CD14-positive monocyte (primary cell): Measurements from ENCODE around the gene IGF2BP2. TPM values are rescaled to one million over a fixed set of nuclear protein-coding genes. Genes with fewer than 3 reads are reported as not detected.

Source experiments
- DNase-seq, 3 donors: peaks; one replicate each; pipeline ENCODE4 v3.0.0-alpha.2; 2011 to 2022
- H2AFZ ChIP-seq: 2 replicates; pipeline ENCODE4 v1.6.0; 2012; ENCODE audit warnings: mild to moderate bottlenecking, low read depth, low read length, inconsistent platforms; ENCODE audit not compliant: insufficient read depth, poor library complexity, severe bottlenecking
- H3K27ac ChIP-seq, 2 donors: 1 replicate in 1 of 2; 2 replicates in 1 of 2; pipeline ENCODE4 v1.5.1; 2012 to 2013; ENCODE audit warnings: low read length in 2 of 2, control low read depth in 1 of 2, inconsistent platforms in 1 of 2, low read depth in 1 of 2, mild to moderate bottlenecking in 1 of 2
- H3K27me3 ChIP-seq, 2 donors: one replicate each; pipeline versions ENCODE4 v1.6.0 to v1.6.1; 2011 to 2013; ENCODE audit warnings: low read length in 2 of 2; ENCODE audit not compliant: control insufficient read depth in 2 of 2, insufficient read depth in 2 of 2
- H3K36me3 ChIP-seq, 2 donors: replicated peaks in 1 of 2; 1 replicate in 1 of 2; 2 replicates in 1 of 2; pipeline versions ENCODE4 v1.5.1 to v1.6.1; 2012 to 2013; ENCODE audit warnings: low read length in 2 of 2, control low read depth in 1 of 2, inconsistent platforms in 1 of 2, mild to moderate bottlenecking in 1 of 2; ENCODE audit not compliant: insufficient read depth in 2 of 2, control insufficient read depth in 1 of 2
- H3K4me1 ChIP-seq, 2 donors: 1 replicate in 1 of 2; 2 replicates in 1 of 2; pipeline versions ENCODE4 v1.5.1 to v1.6.1; 2012 to 2013; ENCODE audit warnings: low read length in 2 of 2, control low read depth in 1 of 2, inconsistent platforms in 1 of 2, mild to moderate bottlenecking in 1 of 2, moderate library complexity in 1 of 2; ENCODE audit not compliant: insufficient read depth in 2 of 2, control insufficient read depth in 1 of 2
- H3K4me2 ChIP-seq: replicated peaks from 2 replicates; pipeline ENCODE3; 2012; ENCODE audit warnings: low read length, moderate library complexity, mild to moderate bottlenecking; ENCODE audit not compliant: poor library complexity, severe bottlenecking; ENCODE audit errors: extremely low read depth
- H3K4me3 ChIP-seq, 3 experiments: fragments of 200-600 bp in 1 of 3; sonication (generic) in 1 of 3; replicated peaks in 1 of 3; 1 replicate in 2 of 3; 2 replicates in 1 of 3; pipeline ENCODE4 v1.5.1; 2011 to 2013; ENCODE audit warnings: low read length in 3 of 3, mild to moderate bottlenecking in 3 of 3, control low read depth in 2 of 3, low read depth in 2 of 3, inconsistent platforms in 1 of 3, moderate library complexity in 1 of 3
- H3K79me2 ChIP-seq: 2 replicates; pipeline ENCODE4 v1.6.0; 2012; ENCODE audit warnings: mild to moderate bottlenecking, control low read depth, inconsistent platforms, low read length, moderate library complexity; ENCODE audit not compliant: insufficient read depth
- H3K9ac ChIP-seq: 2 replicates; pipeline ENCODE4 v1.6.0; 2017; ENCODE audit warnings: low read length, mild to moderate bottlenecking; ENCODE audit not compliant: insufficient read depth, poor library complexity, severe bottlenecking
- H3K9me3 ChIP-seq, 2 donors: replicated peaks in 1 of 2; 1 replicate in 1 of 2; 2 replicates in 1 of 2; pipeline versions ENCODE4 v1.5.1 to v1.6.1; 2012 to 2013; ENCODE audit warnings: low read length in 2 of 2, control low read depth in 1 of 2; ENCODE audit not compliant: control insufficient read depth in 1 of 2, insufficient read depth in 1 of 2
- H4K20me1 ChIP-seq: 2 replicates; pipeline ENCODE4 v1.6.0; 2012; ENCODE audit warnings: mild to moderate bottlenecking, low read length, control low read depth, moderate library complexity; ENCODE audit not compliant: insufficient read depth
- H3K27ac Mint-ChIP-seq, 7 donors: one replicate each; pipeline ENCODE4 v1.8.0; 2020; ENCODE audit warnings: mild to moderate bottlenecking in 7 of 7, mixed read lengths in 7 of 7, moderate library complexity in 6 of 7, inconsistent platforms in 2 of 7
- H3K27me3 Mint-ChIP-seq, 3 donors: one replicate each; pipeline ENCODE4 v1.8.0; 2021 to 2022; ENCODE audit warnings: low read depth in 3 of 3, mild to moderate bottlenecking in 3 of 3, mixed read lengths in 3 of 3, moderate library complexity in 3 of 3, inconsistent platforms in 1 of 3
- H3K36me3 Mint-ChIP-seq, 2 donors: one replicate each; pipeline ENCODE4 v1.8.0; 2020; ENCODE audit warnings: mixed read lengths in 2 of 2, inconsistent platforms in 1 of 2, mild to moderate bottlenecking in 1 of 2
- H3K4me1 Mint-ChIP-seq: one replicate; pipeline ENCODE4 v1.8.0; 2020; ENCODE audit warnings: mild to moderate bottlenecking, mixed read lengths
- H3K4me3 Mint-ChIP-seq, 2 donors: one replicate each; pipeline ENCODE4 v1.8.0; 2020; ENCODE audit warnings: mild to moderate bottlenecking in 2 of 2, mixed read lengths in 2 of 2, moderate library complexity in 1 of 2
- H3K9me3 Mint-ChIP-seq, 7 donors: one replicate each; pipeline ENCODE4 v1.8.0; 2020 to 2022; ENCODE audit warnings: mixed read lengths in 7 of 7, mild to moderate bottlenecking in 6 of 7, moderate library complexity in 6 of 7, inconsistent platforms in 2 of 7
- CTCF ChIP-seq: fragments of 200-600 bp; IDR thresholded peaks from one replicate; pipeline ENCODE4 v1.8.0; 2022; ENCODE audit warnings: antibody characterized with exemption, mild to moderate bottlenecking
- WGBS: methylation state at CpG from one replicate; pipeline ENCODE4 v1.1.5; 2013; ENCODE audit warnings: missing lambda C conversion rate; ENCODE audit not compliant: insufficient coverage; 5-methylcytosine and 5-hydroxymethylcytosine counted together
- intact Hi-C, 2 donors: fragments of 100-400 bp; cut with micrococcal nuclease; formaldehyde crosslinking; loops; one replicate each; pipeline versions ENCODE4 v1.15.0 to v1.15.1; 2023
- polyA plus RNA-seq, 3 donors: library from polyadenylated mRNA; depleted of rRNA in 1 of 3; unstranded in 2 of 3; stranded (reverse) in 1 of 3; fragments of 300-500 nt in 2 of 3; fragments of >200 nt in 1 of 3; fragmentation: Illumina TruSeq in 2 of 3; gene quantifications; 1 replicate in 2 of 3; 2 replicates in 1 of 3; pipeline ENCODE4 v1.2.3, GENCODE V29; 2012 to 2021

The IGF2BP2 gene
- polyA plus RNA-seq, 3 donors = 0.78 to 2.8 (median 1.00) TPM

- Mint-ChIP-seq H3K9me3 (no peaks in the 10 kb centered on the region), H3K4me1 (no peaks in the 10 kb centered on the region), H3K36me3 (peaks cover 4 to 8% of the 10 kb centered on the region in 2 donors), H3K27ac (no peak overlapping the region), H3K27me3 (peaks cover 0 to 1% (median 0%) of the 10 kb centered on the region in 3 donors), H3K4me3 (no peak overlapping the region)
- Histone ChIP-seq H3K79me2 (peaks cover 6% of the 10 kb centered on the region), H3K36me3 (peaks cover 0 to 9% of the 10 kb centered on the region in 2 donors), H3K9me3 (no peaks in the 10 kb centered on the region), H3K9ac (no peak overlapping the region), H3K27ac (no peak overlapping the region), H4K20me1 (no peaks in the 10 kb centered on the region), H3K4me2 (no peak overlapping the region), H3K4me3 (no peak overlapping the region), H3K27me3 (no peaks in the 10 kb centered on the region), H2AFZ (no peak overlapping the region), H3K4me1 (no peaks in the 10 kb centered on the region)
- TF ChIP-seq CTCF = no peak
- WGBS = no CpG with 5 or more reads among the region's 6 CpGs
- no peak for DNase-seq
- intact Hi-C loops = no loop called here
Observed at GRCh38 chr3:185696039-185696438, 128.8 kb downstream of the IGF2BP2 start.

GRCh38 chr3:185693985-185694653 lies 130.7 kb downstream of the IGF2BP2 start:
- no peak for TF ChIP-seq CTCF
- H3K79me2 ChIP-seq = no peaks in the 10 kb centered on the region
- H3K4me3 Mint-ChIP-seq = no peak overlapping the region

More at GRCh38 chr3:185693985-185694653, 130.7 kb downstream of the IGF2BP2 start:
- H3K4me2 ChIP-seq = no peak overlapping the region
- H3K4me3 ChIP-seq = no peak overlapping the region
- H4K20me1 ChIP-seq = no peaks in the 10 kb centered on the region
- peaks cover 0 to 1% (median 0%) of the 10 kb centered on the region in 3 donors for H3K27me3 Mint-ChIP-seq
- H3K27ac ChIP-seq = no peak overlapping the region
- no peak overlapping the region for H3K27ac Mint-ChIP-seq
- H3K9ac ChIP-seq = no peak overlapping the region
- peaks cover 2 to 3% of the 10 kb centered on the region in 2 donors for H3K4me1 ChIP-seq
- no peaks in the 10 kb centered on the region for H3K9me3 Mint-ChIP-seq
- 86% methylated on average over 1 of the region's 4 CpGs for WGBS
- no peaks in the 10 kb centered on the region for H3K27me3 ChIP-seq
- H3K36me3 Mint-ChIP-seq = peaks cover 8 to 9% of the 10 kb centered on the region in 2 donors
- H3K36me3 ChIP-seq = peaks cover 0 to 9% of the 10 kb centered on the region in 2 donors
- intact Hi-C loops = loop anchor here in 1 of 2 donors (5.0 kb wide), 1 partner anchor 38 kb away; no protein-coding TSS in a partner anchor
- no peaks in the 10 kb centered on the region for H3K9me3 ChIP-seq
- DNase-seq = no peak
- no peak overlapping the region for H2AFZ ChIP-seq
- H3K4me1 Mint-ChIP-seq = peaks cover 4% of the 10 kb centered on the region
